Panc1 (cell line): ENCODE results near the gene HEPACAM.

Experiments used
- POLR2AphosphoS5 ChIP-seq: IDR thresholded peaks from 2 replicates; pipeline ENCODE4 v1.6.1; 2012; ENCODE audit warnings: mild to moderate bottlenecking, low read depth, low read length, moderate library complexity
- TCF7L2 ChIP-seq: IDR thresholded peaks from 2 replicates; pipeline ENCODE4 v1.6.1; 2011; ENCODE audit warnings: mild to moderate bottlenecking, low read depth, low read length, inconsistent platforms
- TF ChIP-seq, protein P1 (sequence below): fragments of 450-650 bp; IDR thresholded peaks from 2 replicates; pipeline ENCODE4 v1.5.1; 2017; ENCODE audit warnings: mild to moderate bottlenecking

DNA sequence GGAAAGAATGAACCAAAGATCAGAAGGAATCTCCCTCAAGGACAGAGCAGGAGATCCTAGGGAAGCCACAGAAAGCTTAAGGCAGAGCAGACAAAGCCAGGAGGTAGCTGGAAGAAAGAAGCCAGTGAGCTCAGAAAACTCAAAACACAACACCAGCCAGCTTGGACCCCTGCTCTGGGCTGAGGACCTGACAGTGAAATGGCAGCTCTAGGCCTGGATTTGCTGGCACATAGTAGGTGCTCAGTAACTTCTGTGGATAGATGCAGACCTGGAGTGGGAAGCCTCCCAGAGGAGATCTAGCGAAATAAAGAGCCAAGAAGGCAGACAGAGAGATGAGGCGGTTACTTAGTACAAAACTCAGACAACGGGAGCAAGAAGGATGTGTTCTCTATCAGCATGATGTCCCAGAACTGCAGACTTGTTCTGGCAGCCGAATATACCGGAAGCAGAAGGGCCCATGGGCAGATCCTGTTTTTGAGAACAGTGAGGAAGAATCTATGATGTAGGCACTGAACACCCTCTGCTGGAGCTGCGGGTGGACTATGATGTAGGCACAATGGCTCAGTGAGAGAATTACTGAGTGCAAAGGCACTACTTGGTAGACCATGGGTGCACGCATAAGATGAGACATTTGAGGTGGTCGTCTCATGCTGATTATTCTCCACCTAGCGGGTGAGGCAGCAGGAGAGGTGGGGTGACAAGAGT lies 42.9 kb downstream of the HEPACAM start:
- TF ChIP-seq, protein P1, sequence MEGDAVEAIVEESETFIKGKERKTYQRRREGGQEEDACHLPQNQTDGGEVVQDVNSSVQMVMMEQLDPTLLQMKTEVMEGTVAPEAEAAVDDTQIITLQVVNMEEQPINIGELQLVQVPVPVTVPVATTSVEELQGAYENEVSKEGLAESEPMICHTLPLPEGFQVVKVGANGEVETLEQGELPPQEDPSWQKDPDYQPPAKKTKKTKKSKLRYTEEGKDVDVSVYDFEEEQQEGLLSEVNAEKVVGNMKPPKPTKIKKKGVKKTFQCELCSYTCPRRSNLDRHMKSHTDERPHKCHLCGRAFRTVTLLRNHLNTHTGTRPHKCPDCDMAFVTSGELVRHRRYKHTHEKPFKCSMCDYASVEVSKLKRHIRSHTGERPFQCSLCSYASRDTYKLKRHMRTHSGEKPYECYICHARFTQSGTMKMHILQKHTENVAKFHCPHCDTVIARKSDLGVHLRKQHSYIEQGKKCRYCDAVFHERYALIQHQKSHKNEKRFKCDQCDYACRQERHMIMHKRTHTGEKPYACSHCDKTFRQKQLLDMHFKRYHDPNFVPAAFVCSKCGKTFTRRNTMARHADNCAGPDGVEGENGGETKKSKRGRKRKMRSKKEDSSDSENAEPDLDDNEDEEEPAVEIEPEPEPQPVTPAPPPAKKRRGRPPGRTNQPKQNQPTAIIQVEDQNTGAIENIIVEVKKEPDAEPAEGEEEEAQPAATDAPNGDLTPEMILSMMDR: no peak
- TF ChIP-seq POLR2AphosphoS5 (no peak), TCF7L2 (no peak)
